Trophoblast cell (in vitro differentiated cells and primary cell): ENCODE results near the gene TMEM135.

ENCODE experiments used
- DNase-seq, 2 donors: peaks; one replicate each; pipeline ENCODE4 v3.0.0-alpha.2; 2016
- H2AFZ ChIP-seq: 2 replicates; pipeline ENCODE4 v1.6.1; 2013; ENCODE audit warnings: low read length, moderate library complexity, mild to moderate bottlenecking; ENCODE audit not compliant: insufficient read depth, poor library complexity
- H2AK5ac ChIP-seq: 2 replicates; pipeline ENCODE4 v1.6.1; 2013; ENCODE audit warnings: mild to moderate bottlenecking, low read length
- H2BK120ac ChIP-seq: 2 replicates; pipeline ENCODE4 v1.6.1; 2013; ENCODE audit warnings: low read length, mild to moderate bottlenecking, moderate library complexity; ENCODE audit not compliant: insufficient read depth, poor library complexity
- H2BK12ac ChIP-seq: 2 replicates; pipeline ENCODE4 v1.6.1; 2013; ENCODE audit warnings: mild to moderate bottlenecking, low read length, moderate library complexity
- H2BK5ac ChIP-seq: 2 replicates; pipeline ENCODE4 v1.6.1; 2013; ENCODE audit warnings: low read length, low read depth, moderate library complexity, mild to moderate bottlenecking; ENCODE audit not compliant: poor library complexity
- H3K14ac ChIP-seq: 2 replicates; pipeline ENCODE4 v1.6.1; 2013; ENCODE audit warnings: mild to moderate bottlenecking, low read length
- H3K18ac ChIP-seq: 2 replicates; pipeline ENCODE4 v1.6.1; 2013; ENCODE audit warnings: mild to moderate bottlenecking, low read length
- H3K23ac ChIP-seq: 2 replicates; pipeline ENCODE4 v1.6.1; 2013; ENCODE audit warnings: low read length
- H3K27ac ChIP-seq: 2 replicates; pipeline ENCODE4 v1.5.1; 2013; ENCODE audit warnings: low read depth, mild to moderate bottlenecking, inconsistent platforms, low read length, moderate library complexity
- H3K27me3 ChIP-seq: 2 replicates; pipeline ENCODE4 v1.6.1; 2013; ENCODE audit warnings: inconsistent platforms, mild to moderate bottlenecking, low read length, moderate library complexity; ENCODE audit not compliant: insufficient read depth
- H3K36me3 ChIP-seq, 2 experiments: 1 replicate in 1 of 2; 2 replicates in 1 of 2; pipeline ENCODE4 v1.6.1; 2013; ENCODE audit warnings: low read length in 2 of 2, mild to moderate bottlenecking in 2 of 2, moderate library complexity in 1 of 2; ENCODE audit not compliant: insufficient read depth in 2 of 2, control insufficient read depth in 1 of 2
- H3K4ac ChIP-seq: 2 replicates; pipeline ENCODE4 v1.6.1; 2013; ENCODE audit warnings: low read depth, mild to moderate bottlenecking, low read length, moderate library complexity
- H3K4me1 ChIP-seq, 2 experiments: 1 replicate in 1 of 2; 2 replicates in 1 of 2; pipeline ENCODE4 v1.6.1; 2013; ENCODE audit warnings: low read length in 2 of 2, mild to moderate bottlenecking in 2 of 2, moderate library complexity in 1 of 2; ENCODE audit not compliant: insufficient read depth in 2 of 2, control insufficient read depth in 1 of 2
- H3K4me2 ChIP-seq: 2 replicates; pipeline ENCODE4 v1.6.1; 2013; ENCODE audit warnings: inconsistent platforms, mild to moderate bottlenecking, low read length, moderate library complexity
- H3K4me3 ChIP-seq: 2 replicates; pipeline ENCODE4 v1.5.1; 2013; ENCODE audit warnings: mild to moderate bottlenecking, low read depth, low read length, inconsistent platforms
- H3K79me1 ChIP-seq: one replicate; pipeline ENCODE4 v1.6.1; 2013; ENCODE audit warnings: low read length
- H3K79me2 ChIP-seq: 2 replicates; pipeline ENCODE4 v1.6.1; 2013; ENCODE audit warnings: low read length, mild to moderate bottlenecking; ENCODE audit not compliant: control insufficient read depth, insufficient read depth, poor library complexity
- H3K9ac ChIP-seq: 2 replicates; pipeline ENCODE4 v1.6.1; 2013; ENCODE audit warnings: mild to moderate bottlenecking, low read length
- H3K9me3 ChIP-seq: 2 replicates; pipeline ENCODE4 v1.6.1; 2013; ENCODE audit warnings: low read depth, mild to moderate bottlenecking, control low read depth, inconsistent platforms, low read length; ENCODE audit not compliant: insufficient read depth
- H4K12ac ChIP-seq: 2 replicates; pipeline ENCODE4 v1.6.1; 2013; ENCODE audit warnings: low read depth, mild to moderate bottlenecking, low read length, moderate library complexity
- H4K8ac ChIP-seq: 2 replicates; pipeline ENCODE4 v1.6.1; 2013; ENCODE audit warnings: low read depth, mild to moderate bottlenecking, low read length, moderate library complexity
- H4K91ac ChIP-seq: one replicate; pipeline ENCODE4 v1.6.1; 2013; ENCODE audit warnings: low read depth, mild to moderate bottlenecking, low read length, moderate library complexity
- WGBS: extraction: QIAGEN DNeasy Blood & Tissue Kit; methylation state at CpG from one replicate; pipeline ENCODE4 v1.1.7; 2013; ENCODE audit warnings: missing lambda C conversion rate; ENCODE audit not compliant: insufficient read length, insufficient coverage; ENCODE audit errors: extremely low coverage; 5-methylcytosine and 5-hydroxymethylcytosine counted together

The TMEM135 gene

GRCh38 chr11:87352759-87353707 is 315.3 kb downstream of the TMEM135 start:
- H2BK12ac ChIP-seq = no peak overlapping the region
- H3K14ac ChIP-seq = no peak overlapping the region
- H2BK120ac ChIP-seq = no peak overlapping the region
- peaks cover 3 to 4% of the 10 kb centered on the region in 2 experiments for H3K4me1 ChIP-seq
- no peaks in the 10 kb centered on the region for H3K27me3 ChIP-seq
- H3K4me3 ChIP-seq = no peak overlapping the region
- no CpG with 5 or more reads among the region's 26 CpGs for WGBS
- no peak overlapping the region for H3K9ac ChIP-seq
- H3K79me1 ChIP-seq = no peaks in the 10 kb centered on the region
- no peak overlapping the region for H2BK5ac ChIP-seq
- peak overlapping the region; percentile 14 for H2AFZ ChIP-seq
- no peak overlapping the region for H3K4me2 ChIP-seq
- no peak overlapping the region for H3K27ac ChIP-seq
- H4K8ac ChIP-seq = no peak overlapping the region
- no peak overlapping the region for H4K12ac ChIP-seq
- H3K18ac ChIP-seq = no peak overlapping the region
- peak overlapping the region; percentile 9 for H4K91ac ChIP-seq
- no peak overlapping the region for H2AK5ac ChIP-seq
- no peak overlapping the region for H3K23ac ChIP-seq
- no peaks in the 10 kb centered on the region for H3K36me3 ChIP-seq
- H3K79me2 ChIP-seq = no peaks in the 10 kb centered on the region
- no peak overlapping the region for H3K4ac ChIP-seq
- no peaks in the 10 kb centered on the region for H3K9me3 ChIP-seq
- peak; percentile 62 to 89 for DNase-seq

- no peaks in the 10 kb centered on the region for H3K79me1 ChIP-seq
- WGBS = no CpG with 5 or more reads among the region's 2 CpGs
- H3K79me2 ChIP-seq = no peaks in the 10 kb centered on the region
- no peak overlapping the region for H4K8ac ChIP-seq
- no peak overlapping the region for H2AK5ac ChIP-seq
- H3K36me3 ChIP-seq = no peaks in the 10 kb centered on the region
- no peak overlapping the region for H3K18ac ChIP-seq
- no peaks in the 10 kb centered on the region for H3K27me3 ChIP-seq
- no peak overlapping the region for H3K23ac ChIP-seq
- no peak overlapping the region for H3K4me2 ChIP-seq
- no peak overlapping the region for H2BK12ac ChIP-seq
- no peak overlapping the region for H2BK120ac ChIP-seq
- DNase-seq = no peak
- no peak overlapping the region for H3K27ac ChIP-seq
- no peak overlapping the region for H4K12ac ChIP-seq
- H3K9ac ChIP-seq = no peak overlapping the region
- no peak overlapping the region for H3K4ac ChIP-seq
- no peak overlapping the region for H3K14ac ChIP-seq
- no peaks in the 10 kb centered on the region for H3K9me3 ChIP-seq
- no peak overlapping the region for H3K4me3 ChIP-seq
- H4K91ac ChIP-seq = peak overlapping the region; percentile 19
- H2BK5ac ChIP-seq = no peak overlapping the region
- H2AFZ ChIP-seq = no peak overlapping the region
- no peaks in the 10 kb centered on the region for H3K4me1 ChIP-seq
These were observed 316.1 kb downstream of the TMEM135 start for GRCh38 chr11:87353771-87354345.

GRCh38 chr11:87355596-87355995 is 317.9 kb downstream of the TMEM135 start:
- WGBS = no CpG with 5 or more reads among the region's 1 CpG
- no peaks in the 10 kb centered on the region for H3K27me3 ChIP-seq
- H3K4ac ChIP-seq = no peak overlapping the region
- H3K4me3 ChIP-seq = no peak overlapping the region
- H2BK120ac ChIP-seq = no peak overlapping the region
- H3K9me3 ChIP-seq = no peaks in the 10 kb centered on the region
- no peak overlapping the region for H3K27ac ChIP-seq
- no peak for DNase-seq
- H3K23ac ChIP-seq = no peak overlapping the region
- H3K79me1 ChIP-seq = no peaks in the 10 kb centered on the region
- H4K91ac ChIP-seq = no peak overlapping the region
- no peak overlapping the region for H3K9ac ChIP-seq
- no peak overlapping the region for H3K4me2 ChIP-seq
- H4K12ac ChIP-seq = no peak overlapping the region
- H3K36me3 ChIP-seq = no peaks in the 10 kb centered on the region
- no peak overlapping the region for H2BK5ac ChIP-seq
- H2AFZ ChIP-seq = no peak overlapping the region
- no peak overlapping the region for H3K18ac ChIP-seq
- no peak overlapping the region for H2AK5ac ChIP-seq
- no peak overlapping the region for H3K14ac ChIP-seq
- no peaks in the 10 kb centered on the region for H3K4me1 ChIP-seq
- no peaks in the 10 kb centered on the region for H3K79me2 ChIP-seq
- H4K8ac ChIP-seq = no peak overlapping the region
- no peak overlapping the region for H2BK12ac ChIP-seq

GRCh38 chr11:87356428-87356827 is 318.7 kb downstream of the TMEM135 start:
- no peak overlapping the region for H4K91ac ChIP-seq
- no peak overlapping the region for H4K8ac ChIP-seq

More at GRCh38 chr11:87356428-87356827, 318.7 kb downstream of the TMEM135 start:
- DNase-seq = no peak
- Histone ChIP-seq H3K9me3 (no peaks in the 10 kb centered on the region), H2BK120ac (no peak overlapping the region), H3K4me2 (no peak overlapping the region), H3K14ac (no peak overlapping the region), H3K4me3 (no peak overlapping the region), H3K4ac (no peak overlapping the region), H2AK5ac (no peak overlapping the region), H3K18ac (no peak overlapping the region), H3K4me1 (no peaks in the 10 kb centered on the region), H2AFZ (no peak overlapping the region), H3K23ac (no peak overlapping the region), H2BK5ac (no peak overlapping the region), H3K79me2 (no peaks in the 10 kb centered on the region), H3K27ac (no peak overlapping the region), H3K79me1 (no peaks in the 10 kb centered on the region), H3K36me3 (no peaks in the 10 kb centered on the region), H2BK12ac (no peak overlapping the region), H3K9ac (no peak overlapping the region), H4K12ac (no peak overlapping the region), H3K27me3 (no peaks in the 10 kb centered on the region)
- no CpG with 5 or more reads among the region's 4 CpGs for WGBS
